ENCODE results near the gene SEC16A.

SEC16A gene

GRCh38 chr9:136484153-136485048 lies 1.6 kb upstream of the SEC16A start:
- no peak for DNase-seq

GRCh38 chr9:136483589-136484152 lies 831 bp upstream of the SEC16A start:
- peak; percentile 97 for DNase-seq

DNA sequence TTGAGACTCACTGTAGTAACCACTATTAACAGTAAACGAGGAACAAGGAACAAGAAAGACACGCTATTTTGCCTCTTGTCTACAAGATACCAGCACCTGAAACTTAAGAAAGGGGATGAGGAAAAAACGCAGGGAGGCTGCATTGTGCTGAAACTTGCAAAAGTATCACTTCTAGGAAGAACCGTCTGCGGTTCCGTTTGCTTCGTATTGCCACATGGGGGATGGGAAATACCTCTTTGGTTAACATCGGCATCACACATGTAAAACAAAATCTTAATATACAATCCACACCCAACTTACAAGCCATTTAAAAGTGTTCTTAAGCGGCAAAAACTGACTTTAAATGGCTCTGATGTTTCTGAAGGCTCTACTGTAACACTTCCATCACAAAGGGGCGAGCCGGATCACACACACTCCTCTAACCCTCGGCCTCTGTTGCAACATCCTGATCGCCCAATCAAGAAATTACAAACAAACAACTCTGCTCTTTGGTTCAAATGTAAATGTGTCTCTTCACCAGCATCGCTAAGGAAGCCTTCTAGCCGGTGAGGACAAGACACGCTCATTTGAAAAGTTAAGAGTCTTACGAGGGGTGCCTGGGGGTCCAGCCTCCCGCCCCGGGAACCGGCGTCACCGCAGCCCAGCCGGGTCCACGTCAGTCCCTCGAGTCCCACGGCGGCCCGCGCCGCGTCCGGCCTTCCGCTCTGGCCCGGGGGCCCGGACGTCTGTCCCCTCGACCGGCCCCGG lies 621 bp downstream of the SEC16A start:
- DNase-seq: no peak

DNA sequence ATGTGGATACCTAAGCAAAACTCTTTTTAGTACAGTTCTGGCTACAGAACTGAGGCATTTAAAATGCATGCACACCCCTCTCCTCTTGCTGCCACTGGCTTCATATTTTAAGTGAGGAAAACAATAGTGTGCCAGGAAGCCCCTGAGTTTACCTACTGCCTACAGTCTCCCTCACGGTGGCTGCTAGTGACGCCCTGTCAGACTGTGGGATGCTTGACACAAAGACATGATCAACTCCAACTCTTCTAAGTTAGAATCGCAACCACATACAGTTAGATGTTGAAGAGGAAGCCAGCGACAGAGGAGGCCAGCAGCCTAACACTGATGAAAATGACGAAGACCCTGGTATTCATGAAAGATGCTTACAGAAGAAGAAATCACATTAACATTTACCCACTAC lies 1.3 kb downstream of the SEC16A start:
- DNase-seq: no peak

GRCh38 chr9:136476369-136477150 lies 6.3 kb downstream of the SEC16A start:
- DNase-seq: no peak

GRCh38 chr9:136474974-136475865 lies 7.6 kb downstream of the SEC16A start:
- DNase-seq: no peak

DNA sequence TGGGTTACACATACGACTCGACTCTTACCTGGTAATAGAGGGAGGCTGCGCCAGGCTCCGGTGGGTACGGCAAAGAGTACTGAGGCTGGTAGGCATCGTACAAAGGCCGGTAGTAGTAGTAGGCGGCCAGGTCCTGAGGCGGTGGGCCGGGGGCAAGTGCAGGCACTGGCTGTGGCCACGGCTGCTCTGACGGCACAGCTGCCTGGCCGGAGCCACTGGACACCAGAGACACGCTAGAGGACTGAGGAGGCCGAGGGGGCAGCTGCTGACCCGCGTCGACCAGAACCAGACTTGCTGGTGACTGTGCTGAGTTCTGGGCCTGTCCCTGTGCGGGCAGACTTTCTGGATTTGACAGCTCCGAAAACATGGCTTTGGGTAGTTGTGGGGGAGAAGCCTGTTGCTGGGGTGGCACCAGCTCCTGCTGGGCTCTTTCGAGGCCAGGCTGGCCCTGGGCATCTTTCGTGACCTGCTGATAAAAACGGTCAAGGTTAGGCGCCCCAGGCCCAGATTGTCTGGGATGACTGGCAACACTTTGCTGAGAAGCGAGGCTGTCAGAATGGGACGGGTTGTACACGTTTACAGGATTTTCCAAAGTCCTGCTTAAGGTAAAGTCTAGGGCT lies 8.7 kb downstream of the SEC16A start:
- DNase-seq: no peak

DNA sequence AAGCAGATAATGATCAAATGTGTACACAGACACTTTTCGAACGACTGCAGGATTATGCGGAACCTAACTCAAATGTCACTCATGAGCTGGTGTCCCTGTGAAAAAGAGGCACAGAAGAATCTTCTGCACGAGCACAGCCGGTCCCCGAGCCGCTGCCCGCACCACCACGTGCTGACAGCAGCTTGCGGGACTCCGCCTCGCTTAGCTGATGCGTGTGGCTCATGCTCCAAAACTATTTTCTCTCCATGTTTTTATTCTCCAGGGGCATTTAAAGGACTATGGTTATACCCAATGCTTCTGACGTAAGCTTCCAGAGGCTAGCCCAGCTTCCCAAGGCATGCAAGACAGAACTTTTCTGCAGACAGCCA lies 9.5 kb downstream of the SEC16A start:
- DNase-seq: no peak

DNA sequence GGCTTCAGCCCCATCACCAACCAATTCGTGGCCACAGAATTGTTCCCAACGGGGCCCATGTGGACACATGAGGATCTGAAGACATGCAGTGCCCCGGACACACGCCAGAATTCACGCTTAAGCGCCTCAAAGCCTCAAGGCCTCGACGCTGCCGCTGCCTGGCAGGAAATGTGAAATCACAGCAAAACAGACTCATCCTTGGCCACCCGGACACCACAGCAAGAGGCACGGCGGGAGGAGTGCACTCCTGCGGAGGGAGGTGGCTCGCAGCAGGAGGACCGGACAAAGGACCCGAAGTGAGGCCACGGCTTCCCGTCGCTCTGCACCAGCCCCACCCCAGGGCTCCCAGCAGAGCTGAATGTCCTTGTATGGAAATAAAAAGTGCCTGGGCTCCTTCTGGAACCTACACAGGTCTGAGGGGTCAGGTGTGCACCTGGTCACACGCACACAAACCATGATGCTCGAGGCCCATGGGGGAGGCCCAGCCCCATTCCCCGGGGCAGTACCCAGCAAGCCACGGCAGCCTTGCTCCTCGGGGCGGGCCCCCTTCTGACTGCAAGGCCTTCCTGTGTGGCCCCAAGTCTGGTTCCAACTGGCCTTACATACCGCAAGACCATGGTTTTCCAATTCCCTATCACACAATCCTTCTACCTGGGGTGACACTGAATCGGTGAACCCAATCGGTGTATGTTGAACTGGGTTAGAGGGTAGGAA lies 10.0 kb downstream of the SEC16A start:
- DNase-seq: no peak

DNA sequence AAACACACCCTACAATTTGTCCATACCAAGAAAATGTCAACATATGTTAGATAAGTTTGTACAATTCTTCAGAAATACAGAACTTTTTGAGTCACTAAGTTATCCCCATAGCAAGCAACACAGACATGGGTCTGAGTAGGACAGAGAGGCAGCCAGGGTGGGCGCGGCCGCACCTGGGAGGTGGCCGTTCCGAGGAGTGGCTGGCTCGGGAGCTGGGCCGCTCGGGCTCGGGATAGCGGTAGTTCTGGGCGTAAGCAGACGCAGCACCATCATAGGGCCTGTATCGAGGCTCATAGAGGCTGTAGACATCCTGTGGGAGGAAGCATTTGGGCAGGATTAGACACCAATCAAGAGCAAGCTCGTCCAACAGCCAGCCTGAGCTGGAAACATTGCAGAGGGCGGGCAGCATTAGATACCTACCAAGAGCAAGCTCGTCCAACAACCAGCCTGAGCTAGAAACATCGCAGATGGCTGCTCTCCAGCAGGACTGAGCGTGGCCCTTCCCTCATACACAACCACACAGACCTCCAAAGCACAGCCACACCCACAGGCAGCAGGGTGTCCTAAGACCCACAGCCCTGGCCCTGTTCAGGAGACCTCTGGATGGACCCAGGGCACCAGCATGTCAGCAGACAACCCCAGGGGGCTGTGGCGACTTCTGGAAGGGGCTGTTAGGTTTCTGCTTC lies 10.9 kb downstream of the SEC16A start:
- no peak for DNase-seq

GRCh38 chr9:136470792-136471469 lies 11.9 kb downstream of the SEC16A start:
- no peak for DNase-seq

- DNase-seq: no peak
Measured at GRCh38 chr9:136470356-136470755, 12.5 kb downstream of the SEC16A start.

GRCh38 chr9:136467766-136468165 lies 15.1 kb downstream of the SEC16A start:
- DNase-seq: no peak

DNA sequence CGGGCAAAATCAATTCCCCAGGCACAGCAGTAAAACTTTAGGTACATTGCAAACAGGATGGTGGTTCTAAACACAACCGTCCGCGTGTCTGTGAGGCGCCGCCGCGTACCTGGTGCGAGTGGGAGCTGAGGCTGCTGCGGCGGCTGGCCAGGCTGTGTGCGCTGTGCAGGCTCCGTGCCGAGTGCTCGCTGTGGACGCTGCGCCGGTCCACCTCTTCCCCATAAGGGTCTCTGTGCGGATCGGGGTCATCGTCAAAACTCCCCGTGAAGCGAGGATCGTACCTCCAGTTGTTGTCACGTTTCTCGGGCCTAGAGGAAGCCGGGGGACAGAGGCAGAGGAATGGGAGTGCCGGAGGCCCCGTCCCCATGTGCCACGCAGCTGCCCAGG lies 16.7 kb downstream of the SEC16A start:
- no peak for DNase-seq

GRCh38 chr9:136465500-136466154 lies 17.2 kb downstream of the SEC16A start:
- no peak for DNase-seq

GRCh38 chr9:136464241-136464640 lies 18.6 kb downstream of the SEC16A start:
- DNase-seq: no peak

- DNase-seq: no peak
Measured at GRCh38 chr9:136463578-136463977, 19.3 kb downstream of the SEC16A start.

DNA sequence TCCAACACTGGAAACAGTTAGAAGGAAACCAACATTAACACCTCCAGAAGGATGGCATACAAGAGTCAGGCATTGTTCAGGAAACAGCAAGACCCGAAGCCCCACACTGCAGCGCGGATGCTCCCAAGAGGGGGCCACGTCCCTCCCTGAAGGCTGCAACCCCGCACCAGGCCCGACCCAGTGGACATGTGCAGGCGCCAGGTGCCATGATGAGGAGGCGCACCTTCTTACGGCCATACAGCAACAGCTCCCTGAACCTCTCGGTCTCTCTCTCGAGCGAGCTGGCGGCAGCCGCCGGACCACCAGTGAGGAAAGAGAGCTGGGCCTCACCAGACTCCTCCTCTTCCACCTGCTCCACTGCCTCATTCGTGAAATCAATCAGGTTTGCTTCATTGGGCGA lies 20.2 kb downstream of the SEC16A start:
- DNase-seq: no peak

- no peak for DNase-seq
Measured at GRCh38 chr9:136460772-136461325, 22.0 kb downstream of the SEC16A start.
